Lower lobe of right lung (tissue), 2 donors: Measurements from ENCODE around the gene TNK1. TPM values are rescaled to one million over a fixed set of nuclear protein-coding genes. Genes with fewer than 3 reads are reported as not detected.

Experiments
- ATAC-seq, 2 donors: fragments of 200-7000 bp; cut with Tn5 transposase; one replicate each; pipeline ENCODE4 v1.9.1; 2020 to 2022; ENCODE audit warnings: mild to moderate bottlenecking in 2 of 2, moderate library complexity in 2 of 2
- DNase-seq: peaks from one replicate; pipeline ENCODE4 v3.0.0-alpha.2; 2020
- H3K27ac ChIP-seq: fragments of 200-600 bp; one replicate; pipeline ENCODE4 v1.8.0; 2022
- H3K27me3 ChIP-seq: fragments of 200-600 bp; one replicate; pipeline ENCODE4 v1.8.0; 2022; ENCODE audit warnings: low read depth
- H3K36me3 ChIP-seq: fragments of 200-600 bp; one replicate; pipeline ENCODE4 v1.8.0; 2022; ENCODE audit warnings: mild to moderate bottlenecking
- H3K4me1 ChIP-seq: fragments of 200-600 bp; one replicate; pipeline ENCODE4 v1.8.0; 2022
- H3K4me3 ChIP-seq: fragments of 200-600 bp; one replicate; pipeline ENCODE4 v1.8.0; 2022; ENCODE audit warnings: mild to moderate bottlenecking
- H3K9me3 ChIP-seq: fragments of 200-600 bp; one replicate; pipeline ENCODE4 v1.8.0; 2022
- CTCF ChIP-seq: fragments of 200-600 bp; IDR thresholded peaks from one replicate; pipeline ENCODE4 v1.8.0; 2022; ENCODE audit warnings: antibody characterized with exemption, mild to moderate bottlenecking
- intact Hi-C: fragments of 100-400 bp; cut with DNase I; formaldehyde crosslinking; loops from one replicate; pipeline ENCODE4 v1.11.0; 2022
- total RNA-seq: library from RNA; stranded (reverse); fragmentation: NEBNext Ultra II Directional; extraction: Animal tissue kit (Norgen Biotek cat#: 25700); gene quantifications from one replicate; pipeline ENCODE4 v1.2.1, GENCODE V29; 2021
- donor health status: DM: no; HTN: yes; CAD: no; lungs with severe emphysema.

The TNK1 gene
- total RNA-seq, 1 donor from 2014 or later = 4.1 TPM

DNA sequence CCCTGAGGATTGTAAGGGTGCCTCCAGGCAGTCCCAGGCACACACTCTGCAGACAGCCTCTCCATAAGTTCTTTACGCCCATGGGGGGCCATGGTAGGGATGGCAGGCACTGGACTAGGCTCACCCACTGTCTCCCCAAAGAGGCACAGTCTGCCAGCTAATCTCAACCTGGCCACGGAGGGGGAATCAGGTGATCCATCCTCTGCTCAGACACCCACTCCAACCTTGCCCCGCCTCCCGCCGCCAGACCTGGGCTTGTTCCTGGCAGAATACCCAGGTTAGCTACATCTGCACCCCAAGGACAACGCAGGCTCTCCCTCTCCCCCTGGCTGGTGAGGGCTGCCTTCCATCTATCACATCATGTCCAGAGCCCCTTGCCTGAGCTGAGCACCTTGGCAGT, 28.0 kb downstream of the TNK1 start:
- Histone ChIP-seq H3K4me3 (no peak overlapping the region), H3K4me1 (peaks cover 6% of the 10 kb centered on the region)
- DNase-seq = no peak

GRCh38 chr17:7409716-7410115, 28.8 kb downstream of the TNK1 start:
- no peak for ATAC-seq
- Histone ChIP-seq H3K4me3 (no peak overlapping the region), H3K9me3 (no peaks in the 10 kb centered on the region), H3K27me3 (no peaks in the 10 kb centered on the region), H3K36me3 (no peaks in the 10 kb centered on the region), H3K27ac (no peak overlapping the region), H3K4me1 (peaks cover 6% of the 10 kb centered on the region)
- intact Hi-C loops = no loop called here
- TF ChIP-seq CTCF = no peak
- DNase-seq = no peak

More for the DNA sequence above, 28.0 kb downstream of the TNK1 start:
- ATAC-seq = no peak
- H3K27me3 ChIP-seq = no peaks in the 10 kb centered on the region
- intact Hi-C loops = no loop called here
- no peak overlapping the region for H3K27ac ChIP-seq
- no peak for TF ChIP-seq CTCF
- no peaks in the 10 kb centered on the region for H3K36me3 ChIP-seq
- no peaks in the 10 kb centered on the region for H3K9me3 ChIP-seq

DNA sequence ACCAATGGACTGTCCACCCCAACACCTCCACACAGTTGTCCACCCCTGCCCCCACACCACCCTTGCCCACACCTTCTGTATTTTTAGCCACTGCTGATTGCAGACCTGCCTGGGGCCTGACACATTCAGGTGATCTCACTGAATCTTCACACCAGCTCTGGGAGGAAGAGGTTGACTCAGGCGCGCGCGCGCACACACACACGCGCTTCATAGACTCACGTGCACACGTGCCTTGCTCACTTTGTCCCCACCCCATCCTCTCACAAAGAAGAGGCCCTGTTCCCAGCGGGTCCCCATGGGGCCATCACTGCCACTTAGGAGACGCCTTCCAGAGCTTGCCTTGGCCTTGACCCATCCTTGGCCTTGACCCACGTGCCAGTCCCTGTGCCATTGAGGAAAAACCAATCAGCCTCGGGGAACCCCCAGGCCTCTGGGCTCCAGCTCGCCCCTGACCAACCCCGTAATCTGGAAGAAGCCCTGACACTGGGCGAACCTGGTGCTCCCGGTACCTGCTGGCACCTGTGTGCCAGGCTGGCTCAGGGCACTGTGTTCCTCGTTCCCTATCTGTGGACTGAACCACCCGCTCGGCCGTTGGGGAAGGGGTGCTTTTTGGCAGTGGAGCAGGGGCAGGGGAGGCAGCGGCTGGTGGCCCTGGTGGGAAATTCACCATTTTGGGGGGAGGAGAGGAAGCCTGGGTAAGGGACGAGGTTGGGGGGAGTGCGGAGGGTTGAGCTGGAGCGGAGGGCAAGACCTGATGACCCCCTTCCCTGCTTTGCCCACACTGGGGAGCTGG, 29.9 kb downstream of the TNK1 start:
- ATAC-seq = no peak
- no peak for DNase-seq
- Histone ChIP-seq H3K4me3 (no peak overlapping the region), H3K27me3 (no peaks in the 10 kb centered on the region), H3K9me3 (no peaks in the 10 kb centered on the region), H3K36me3 (no peaks in the 10 kb centered on the region), H3K4me1 (no peaks in the 10 kb centered on the region), H3K27ac (no peak overlapping the region)
- TF ChIP-seq CTCF = no peak
- intact Hi-C loops = no loop called here

DNA sequence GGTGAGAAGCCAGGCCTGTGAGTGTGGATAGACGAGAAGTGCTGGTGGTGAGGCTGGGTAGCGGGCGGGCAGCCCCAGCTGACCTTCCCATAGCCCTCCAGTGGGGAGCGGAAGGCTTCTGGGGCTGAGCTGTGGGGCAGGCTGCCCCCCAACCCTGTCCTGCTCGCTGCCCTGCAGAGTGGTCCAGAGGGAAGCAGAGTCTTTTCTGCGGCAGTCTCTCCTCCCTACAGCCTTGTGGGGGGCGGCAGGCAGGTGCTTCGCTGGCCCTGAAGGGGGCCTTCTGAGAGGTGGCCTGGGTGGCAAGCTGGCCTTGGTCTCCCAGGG, 30.5 kb downstream of the TNK1 start:
- H3K9me3 ChIP-seq = no peaks in the 10 kb centered on the region
- ATAC-seq (no peak), DNase-seq (no peak)
- no peak for TF ChIP-seq CTCF
- intact Hi-C loops = no loop called here
- H3K27me3 ChIP-seq = no peaks in the 10 kb centered on the region
- no peak overlapping the region for H3K4me3 ChIP-seq
- no peak overlapping the region for H3K27ac ChIP-seq
- no peaks in the 10 kb centered on the region for H3K4me1 ChIP-seq
- H3K36me3 ChIP-seq = no peaks in the 10 kb centered on the region

GRCh38 chr17:7413346-7413985, 32.6 kb downstream of the TNK1 start:
- H3K27ac ChIP-seq = no peak overlapping the region
- ATAC-seq (no peak), DNase-seq (no peak)
- no peaks in the 10 kb centered on the region for H3K27me3 ChIP-seq
- no peaks in the 10 kb centered on the region for H3K4me1 ChIP-seq
- no peak for TF ChIP-seq CTCF
- intact Hi-C loops = no loop called here
- no peaks in the 10 kb centered on the region for H3K9me3 ChIP-seq
- H3K4me3 ChIP-seq = no peak overlapping the region
- H3K36me3 ChIP-seq = no peaks in the 10 kb centered on the region
